GM21381 (cell line): ENCODE measurements around the gene ASS1.

Experiments used
- ATAC-seq: cut with Tn5 transposase; IDR thresholded peaks from one replicate; pipeline ENCODE4 v1.9.1; 2021; ENCODE audit warnings: mild to moderate bottlenecking, moderate library complexity; ENCODE audit not compliant: unreplicated experiment

The ASS1 gene

GRCh38 chr9:130471411-130472183 is 26.8 kb downstream of the ASS1 start:
- no peak for ATAC-seq

GRCh38 chr9:130472184-130472705 is 27.5 kb downstream of the ASS1 start:
- no peak for ATAC-seq

- ATAC-seq, result no peak
Observed at GRCh38 chr9:130473009-130473408, 28.2 kb downstream of the ASS1 start.

GRCh38 chr9:130473566-130473965 is 28.8 kb downstream of the ASS1 start:
- ATAC-seq, result no peak

- no peak for ATAC-seq
Observed at GRCh38 chr9:130474106-130474505, 29.3 kb downstream of the ASS1 start.

GRCh38 chr9:130476151-130476730 is 31.5 kb downstream of the ASS1 start:
- no peak for ATAC-seq

- no peak for ATAC-seq
Observed at GRCh38 chr9:130477564-130477963, 32.8 kb downstream of the ASS1 start.

- no peak for ATAC-seq
Observed at GRCh38 chr9:130478152-130478551, 33.4 kb downstream of the ASS1 start.

GRCh38 chr9:130478736-130479575 is 34.2 kb downstream of the ASS1 start:
- no peak for ATAC-seq

- no peak for ATAC-seq
Observed at GRCh38 chr9:130479587-130479986, 34.8 kb downstream of the ASS1 start.

- ATAC-seq, result no peak
Observed at GRCh38 chr9:130480673-130481072, 35.9 kb downstream of the ASS1 start.

GRCh38 chr9:130482463-130482862 is 37.7 kb downstream of the ASS1 start:
- no peak for ATAC-seq

- no peak for ATAC-seq
Observed at GRCh38 chr9:130483371-130483971, 38.7 kb downstream of the ASS1 start.

GRCh38 chr9:130484362-130485072 is 39.8 kb downstream of the ASS1 start:
- no peak for ATAC-seq

GRCh38 chr9:130486103-130486502 is 41.3 kb downstream of the ASS1 start:
- no peak for ATAC-seq

GRCh38 chr9:130487500-130487899 is 42.7 kb downstream of the ASS1 start:
- no peak for ATAC-seq

GRCh38 chr9:130488621-130489330 is 44.0 kb downstream of the ASS1 start:
- no peak for ATAC-seq

- ATAC-seq, result no peak
Observed at GRCh38 chr9:130490981-130491380, 46.2 kb downstream of the ASS1 start.

GRCh38 chr9:130491830-130492482 is 47.2 kb downstream of the ASS1 start:
- ATAC-seq, result no peak
